Nucleus accumbens (tissue), 56 donors: ENCODE measurements around the gene PHOSPHO1.
"Not testable (repeated sequence)": the region's sequence is repeated elsewhere in the genome, so short reads cannot be mapped to it uniquely, and the experiment has no call there.

Experiments
- DNase-seq, 56 donors: peaks; one replicate each; lab custom pipeline; 2025; lab: John Stamatoyannopoulos, UW

Gene PHOSPHO1

GRCh38 chr17:49195751-49196150 is 34.8 kb downstream of the PHOSPHO1 start:
- no peak for DNase-seq

DNA sequence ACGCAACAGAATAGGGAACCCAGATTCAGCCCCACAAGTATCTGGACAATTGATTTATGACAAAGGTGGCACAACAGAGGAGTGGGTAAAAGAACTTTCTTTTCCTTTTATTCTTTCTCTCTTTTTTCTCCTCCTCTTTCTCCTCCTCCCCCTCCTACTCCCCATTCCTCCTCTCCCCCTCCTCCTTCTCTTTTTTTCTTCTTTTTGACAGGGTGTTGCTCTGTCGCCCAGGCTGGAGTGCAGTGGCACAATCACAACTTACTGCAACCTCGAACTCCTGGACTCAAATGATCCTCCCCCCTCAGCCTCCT is 36.3 kb downstream of the PHOSPHO1 start:
- DNase-seq = no peak

DNA sequence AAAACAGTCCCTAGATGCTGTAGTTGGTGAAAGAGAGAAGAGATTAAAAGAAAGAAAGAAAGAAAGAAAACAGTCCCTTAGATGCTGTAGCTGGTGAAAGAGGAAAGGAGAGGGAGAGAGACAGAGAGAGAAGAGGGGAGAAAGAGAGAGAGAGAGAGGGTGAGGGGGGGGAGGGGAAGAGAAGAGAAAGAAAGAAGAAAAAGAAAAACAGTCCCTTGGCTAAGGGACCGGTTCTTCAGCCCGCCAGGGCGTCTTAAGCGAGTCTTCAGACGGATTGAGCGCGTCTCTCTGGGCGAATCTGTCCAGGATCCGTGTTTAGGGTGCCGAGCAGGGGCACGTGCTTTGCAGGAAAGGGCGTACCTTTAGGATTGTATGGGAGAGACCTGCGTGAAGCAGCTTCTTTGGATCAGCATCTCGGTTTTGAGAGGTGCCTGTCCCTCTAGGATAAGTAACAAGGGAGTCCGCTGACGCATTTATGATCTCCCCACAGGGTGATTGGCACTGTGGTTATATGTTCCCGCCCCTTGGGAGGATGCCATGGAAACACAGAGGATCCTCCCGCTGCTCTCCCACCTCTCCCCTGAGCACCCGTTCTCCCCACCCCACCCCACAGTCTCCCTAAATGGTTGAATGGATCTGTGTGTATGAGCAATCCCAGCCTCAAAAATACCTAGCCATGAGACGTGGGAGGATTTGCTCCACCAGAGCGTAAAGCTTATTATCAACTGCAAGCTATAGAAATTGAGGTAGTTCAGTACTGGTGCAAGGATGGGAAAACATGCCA is 36.9 kb downstream of the PHOSPHO1 start:
- DNase-seq = peak in 53 of 56 donors; percentile 9 to 91 (median 64)

- peak; percentile 54 to 98 (median 92) for DNase-seq
Measured at GRCh38 chr17:49191917-49192741, 38.5 kb downstream of the PHOSPHO1 start.

DNA sequence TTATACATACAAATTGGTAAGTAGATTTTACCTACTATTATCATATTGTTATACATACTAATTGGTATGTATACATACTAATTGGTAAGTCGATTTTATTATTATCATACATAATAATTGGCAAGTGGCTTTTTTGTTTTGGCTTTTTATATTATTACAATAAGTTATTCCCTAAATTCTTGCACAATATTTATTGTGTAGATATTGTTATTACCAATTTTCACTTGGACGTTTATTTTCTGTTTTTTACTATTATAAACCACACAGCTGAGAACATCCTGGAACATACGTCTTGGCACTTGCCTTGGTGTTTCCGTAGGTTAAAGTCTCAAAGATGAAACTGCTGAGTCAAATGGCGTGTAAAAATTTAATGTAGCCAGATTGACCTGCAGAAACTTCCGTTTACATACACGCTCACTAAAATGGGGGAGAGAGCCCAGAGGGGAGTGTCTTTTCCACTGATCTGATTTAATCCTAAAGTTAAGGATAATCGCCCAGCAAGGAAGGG is 39.1 kb downstream of the PHOSPHO1 start:
- no peak for DNase-seq

DNA sequence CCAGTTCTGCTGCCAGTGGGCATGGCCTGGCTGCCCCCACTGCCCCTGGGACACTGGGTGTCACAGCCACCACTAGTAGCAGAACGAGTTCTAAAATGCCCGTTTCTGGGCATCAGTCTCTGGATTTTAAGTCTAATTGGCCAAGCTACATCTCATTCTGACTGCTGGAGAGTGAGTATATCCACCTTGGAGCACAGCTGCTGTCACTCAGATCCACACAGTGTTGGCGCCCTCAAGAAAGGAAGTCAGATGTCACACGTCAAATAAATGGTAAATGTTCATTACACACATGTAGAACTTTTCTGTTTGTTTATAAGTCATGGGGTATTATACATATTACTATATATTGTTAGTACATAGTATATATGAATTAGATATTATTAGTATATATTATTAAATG is 39.7 kb downstream of the PHOSPHO1 start:
- DNase-seq = no peak

DNA sequence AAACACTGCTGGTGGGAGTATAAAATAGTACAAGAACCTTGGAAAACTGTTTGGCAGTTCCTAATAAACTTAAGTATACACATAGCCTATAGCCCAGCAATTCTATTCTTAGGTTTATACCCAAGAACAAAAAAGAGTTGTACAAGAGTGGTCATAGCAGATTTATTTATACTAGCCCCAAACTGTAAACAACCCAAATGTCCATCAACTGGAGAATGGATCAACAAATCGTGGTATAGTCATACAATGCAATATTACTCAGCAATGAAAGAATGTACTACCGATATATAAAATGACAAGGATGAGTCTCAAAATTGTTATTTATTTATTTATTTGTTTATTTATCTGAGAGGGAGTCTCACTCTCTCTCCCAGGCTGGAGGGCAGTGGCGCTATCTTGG is 43.3 kb downstream of the PHOSPHO1 start:
- no peak for DNase-seq

DNA sequence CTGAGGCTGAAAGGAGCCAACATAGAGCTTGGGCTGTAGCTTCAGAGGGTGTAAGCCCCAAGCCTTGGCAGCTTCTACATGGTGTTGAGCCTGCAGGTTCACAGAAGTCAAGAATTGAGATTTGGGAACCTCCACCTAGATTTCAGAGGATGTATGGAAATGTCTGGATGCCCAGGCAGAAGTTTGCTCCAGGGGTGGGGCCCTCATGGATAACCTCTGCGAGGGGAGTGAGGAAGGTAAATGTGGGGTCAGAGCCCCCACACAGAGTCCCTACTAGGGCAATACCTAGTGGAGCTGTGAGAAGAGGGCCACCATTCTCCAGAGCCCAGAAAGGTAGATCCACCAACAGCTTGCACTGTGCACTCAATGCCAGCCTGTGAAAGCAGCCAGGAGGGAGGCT is 45.2 kb downstream of the PHOSPHO1 start:
- DNase-seq = not testable (repeated sequence)

DNA sequence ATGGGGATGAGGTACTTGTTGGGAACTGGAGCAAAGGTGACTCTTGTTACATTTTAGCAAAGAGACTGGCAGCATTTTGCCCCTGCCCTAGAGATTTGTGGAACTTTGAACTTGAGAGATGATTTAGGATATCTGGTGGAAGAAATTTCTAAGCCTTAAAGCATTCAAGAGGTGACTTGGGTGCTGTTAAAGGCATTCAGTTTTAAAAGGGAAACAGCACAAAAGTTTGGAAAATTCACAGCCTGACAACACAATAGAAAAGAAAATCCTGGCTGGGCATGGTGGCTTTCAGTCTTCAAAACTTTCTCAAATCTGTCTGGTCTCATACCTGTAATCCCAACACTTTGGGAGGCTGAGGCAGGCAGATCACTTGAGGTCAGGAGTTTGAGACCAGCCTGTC is 46.1 kb downstream of the PHOSPHO1 start:
- DNase-seq = not testable (repeated sequence)

DNA sequence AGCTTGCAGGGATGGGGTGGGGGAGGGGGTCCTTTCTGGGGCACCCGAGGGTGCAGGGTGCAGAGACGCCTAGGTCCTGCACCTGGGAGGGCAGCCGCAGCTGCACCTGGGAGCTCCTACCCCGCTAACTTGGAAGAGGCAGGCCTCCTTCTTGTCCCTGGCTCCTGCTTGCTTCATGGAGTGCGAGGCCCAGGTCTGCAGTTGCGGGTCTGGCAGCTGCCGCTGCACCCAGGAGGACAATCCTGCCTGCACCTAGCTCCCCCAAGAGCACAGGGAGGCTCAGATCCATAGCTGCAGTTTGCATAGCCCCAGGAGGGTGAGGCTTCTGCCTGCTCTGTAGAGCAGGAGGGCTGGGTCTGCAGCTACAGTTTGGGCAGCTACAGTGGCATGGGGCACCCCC is 46.8 kb downstream of the PHOSPHO1 start:
- no peak for DNase-seq

DNA sequence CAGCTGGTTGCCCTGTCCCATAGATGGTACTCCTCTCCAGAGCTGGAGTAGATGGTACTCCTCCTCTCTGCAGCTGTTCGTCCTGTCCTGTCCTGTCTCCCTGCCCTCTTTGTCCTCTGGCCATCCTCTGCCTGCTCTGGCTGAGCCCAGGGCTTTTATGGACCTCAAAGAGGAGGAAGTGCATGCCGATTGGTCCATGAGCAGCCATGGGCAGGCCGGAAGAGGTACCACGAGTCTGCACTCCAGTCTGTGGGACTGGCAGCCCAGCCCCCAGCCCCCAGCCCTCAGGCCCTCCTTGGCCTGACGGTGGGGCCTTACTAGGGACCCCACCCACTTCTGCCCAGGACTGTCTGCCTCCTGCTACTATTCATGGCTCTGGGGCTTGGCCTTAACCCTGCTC is 47.2 kb downstream of the PHOSPHO1 start:
- DNase-seq = no peak

DNA sequence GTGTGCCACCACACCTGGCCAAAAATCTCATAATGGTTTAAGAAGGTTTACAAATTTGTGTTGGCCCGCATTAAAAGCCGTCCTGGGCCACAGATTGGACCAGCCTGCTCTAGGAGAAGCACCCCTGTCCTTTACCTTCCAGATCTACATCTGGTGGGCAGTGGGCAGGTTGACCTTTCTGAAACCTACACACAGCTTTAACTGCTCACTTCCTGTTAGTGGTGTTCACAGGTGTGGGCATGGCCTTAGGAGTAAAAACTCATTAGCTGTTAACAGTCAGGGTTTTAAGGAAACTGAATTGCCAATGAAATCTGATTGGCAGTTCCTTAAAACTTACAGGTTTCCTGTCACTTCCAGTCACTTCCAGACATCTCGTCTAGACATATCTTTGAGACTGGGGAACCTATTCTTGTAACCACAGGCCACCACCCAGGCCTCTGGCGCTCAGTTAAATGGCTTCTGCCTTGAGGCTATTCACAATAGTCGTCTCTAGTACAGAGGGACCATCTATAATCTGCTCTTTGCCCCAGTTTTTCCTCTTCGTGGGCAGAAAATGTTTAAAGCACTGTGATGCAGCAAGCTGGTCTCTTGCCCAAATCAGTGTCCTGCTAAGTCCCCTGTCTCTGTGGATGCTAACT is 49.5 kb downstream of the PHOSPHO1 start:
- no peak for DNase-seq

DNA sequence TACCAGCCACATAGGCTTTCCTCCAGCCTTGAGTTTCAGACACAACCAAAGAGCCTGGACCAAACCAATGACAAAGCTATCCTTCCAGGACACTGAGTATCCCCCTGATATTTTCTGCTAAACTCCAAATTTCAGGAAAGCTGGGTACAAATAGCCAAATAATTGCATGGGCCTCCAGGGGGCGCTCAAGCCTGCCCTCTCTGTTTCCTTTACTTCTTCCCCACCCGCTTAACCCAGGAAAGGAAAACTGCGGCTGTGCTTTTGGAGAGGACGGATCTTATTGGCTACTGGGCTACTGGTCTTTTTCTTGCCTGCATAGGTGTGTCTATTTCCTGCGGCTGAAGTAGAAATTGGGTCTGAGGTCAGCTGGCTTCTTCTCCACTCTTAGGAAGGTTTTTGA is 50.3 kb downstream of the PHOSPHO1 start:
- DNase-seq = peak in 33 of 56 donors; percentile 3 to 74 (median 23)

DNA sequence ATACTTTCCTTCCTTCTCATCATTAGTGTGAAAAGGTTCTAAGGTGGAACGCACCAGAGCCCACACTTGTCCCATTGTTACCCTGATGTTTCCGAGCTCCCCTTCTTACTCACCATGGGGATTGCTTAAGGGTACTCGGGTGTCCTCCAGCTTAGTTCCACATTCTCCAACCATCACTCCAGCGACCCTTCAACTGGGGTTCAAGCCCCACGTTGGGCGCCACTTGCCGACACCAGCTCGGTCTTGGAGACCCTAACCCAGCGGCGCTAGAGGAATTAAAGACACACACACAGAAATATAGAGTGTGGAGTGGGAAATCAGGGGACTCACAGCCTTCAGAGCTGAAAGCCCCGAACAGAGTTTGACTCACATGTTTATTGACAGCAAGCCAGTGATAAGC is 54.6 kb downstream of the PHOSPHO1 start:
- not testable (repeated sequence) for DNase-seq
